Activated gamma-delta T cell (primary cell): ENCODE measurements around the gene PLSCR3.

Source experiments
- DNase-seq: peaks from one replicate; lab custom pipeline; 2025; lab: John Stamatoyannopoulos, UW

PLSCR3 gene

DNA sequence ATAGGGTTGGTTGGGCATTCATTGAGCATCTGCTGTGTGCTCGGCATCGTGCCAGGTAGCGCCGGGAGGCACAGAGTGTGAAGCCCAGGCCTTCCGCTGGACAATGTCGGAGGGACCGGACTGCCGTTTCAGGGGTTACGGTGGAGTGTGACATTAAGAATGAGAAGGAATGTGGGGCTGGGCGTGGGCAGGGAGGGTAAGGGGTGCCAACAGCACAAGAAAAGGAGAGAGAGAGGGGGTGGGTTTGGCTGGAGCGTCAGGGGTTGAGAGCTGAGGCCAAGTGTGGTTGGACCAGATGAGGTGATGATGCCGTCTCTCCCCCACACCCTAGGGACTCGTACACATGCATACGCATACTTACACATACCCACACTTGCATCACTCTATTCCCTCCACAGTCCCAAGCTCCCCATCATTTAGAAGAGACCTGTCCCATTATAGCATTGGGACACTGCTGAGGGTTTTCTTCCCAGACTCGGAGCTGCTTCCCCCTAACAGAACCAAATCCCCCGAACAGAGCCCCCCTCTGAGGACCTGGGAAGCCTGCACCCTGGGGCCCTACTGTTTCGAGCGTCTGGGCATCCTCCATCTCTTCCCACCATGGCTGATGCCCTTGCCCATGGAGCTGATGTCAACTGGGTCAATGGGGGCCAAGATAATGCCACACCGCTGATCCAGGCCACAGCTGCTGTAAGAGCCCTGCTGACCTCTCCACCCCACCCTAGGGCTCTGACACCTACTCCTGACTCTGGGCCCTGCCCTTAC is 45.7 kb downstream of the PLSCR3 start:
- no peak for DNase-seq

DNA sequence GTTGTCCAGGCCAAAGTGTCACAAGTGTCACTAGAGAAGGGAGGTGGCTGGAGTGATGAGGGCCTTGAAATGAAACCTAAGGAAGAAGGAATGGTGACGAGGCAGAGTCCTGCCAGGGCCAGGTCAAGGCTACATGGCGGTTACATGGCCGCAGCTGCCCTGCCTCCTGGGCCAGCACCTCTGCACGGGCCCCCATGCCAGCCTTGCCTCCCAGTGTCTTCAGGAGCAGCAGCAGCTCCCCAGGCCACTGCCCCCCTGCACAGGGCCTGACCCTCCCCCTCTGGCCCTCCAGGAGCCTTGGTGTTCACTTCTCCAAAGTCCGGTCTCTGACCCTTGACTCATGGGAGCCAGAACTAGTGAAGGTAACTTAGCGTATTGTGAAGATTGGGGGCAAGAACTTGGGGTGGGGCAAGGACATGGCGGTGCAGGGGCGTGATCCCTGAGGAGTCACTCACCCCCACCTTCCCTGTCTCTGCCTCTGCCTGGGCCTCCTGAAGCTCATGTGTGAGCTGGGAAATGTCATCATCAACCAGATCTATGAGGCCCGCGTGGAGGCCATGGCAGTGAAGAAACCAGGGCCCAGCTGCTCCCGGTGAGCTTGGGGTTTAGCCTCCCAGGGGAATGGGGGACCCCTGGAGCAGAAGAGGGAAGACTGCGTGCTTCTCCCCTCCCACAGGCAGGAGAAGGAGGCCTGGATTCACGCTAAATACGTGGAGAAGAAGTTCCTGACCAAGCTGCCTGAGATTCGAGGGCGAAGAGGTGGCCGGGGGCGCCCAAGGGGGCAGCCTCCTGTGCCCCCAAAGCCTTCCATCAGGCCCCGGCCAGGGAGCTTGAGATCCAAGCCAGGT is 46.5 kb downstream of the PLSCR3 start:
- DNase-seq, result no peak

DNA sequence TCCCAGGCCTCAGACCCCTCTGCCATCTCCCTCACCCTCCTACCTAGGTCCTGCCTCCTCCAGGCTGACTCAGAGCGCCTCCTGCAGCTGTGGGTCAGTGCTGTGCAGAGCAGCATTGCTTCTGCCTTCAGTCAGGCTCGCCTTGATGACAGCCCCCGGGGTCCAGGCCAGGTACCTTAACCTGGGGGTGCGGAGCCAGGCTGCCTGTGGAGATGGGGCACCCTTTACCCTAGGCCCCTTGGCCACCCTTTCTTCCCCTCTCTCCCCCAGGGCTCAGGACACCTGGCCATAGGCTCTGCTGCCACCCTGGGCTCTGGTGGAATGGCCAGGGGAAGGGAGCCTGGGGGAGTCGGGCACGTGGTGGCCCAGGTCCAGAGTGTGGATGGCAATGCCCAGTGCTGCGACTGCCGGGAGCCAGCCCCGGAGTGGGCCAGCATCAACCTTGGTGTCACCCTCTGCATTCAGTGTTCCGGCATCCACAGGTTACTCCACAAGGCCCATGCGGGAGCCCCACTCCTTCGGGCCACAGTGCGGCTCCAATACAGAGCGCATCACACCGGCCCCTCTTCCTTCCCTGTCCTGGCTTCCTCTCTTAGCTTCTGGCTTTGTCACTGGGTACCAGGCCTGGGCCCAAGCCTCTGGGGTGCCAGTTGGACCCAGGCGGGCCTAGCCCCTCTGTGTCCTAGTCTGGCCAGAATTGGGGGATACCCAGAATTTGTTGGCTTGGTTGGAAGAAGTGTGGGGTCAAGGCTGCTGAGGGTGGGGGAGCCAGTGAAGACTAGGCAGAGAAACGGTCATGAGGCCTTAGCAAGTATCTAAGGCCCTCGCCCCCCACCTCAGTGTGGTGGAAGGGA is 47.3 kb downstream of the PLSCR3 start:
- no peak for DNase-seq

DNA sequence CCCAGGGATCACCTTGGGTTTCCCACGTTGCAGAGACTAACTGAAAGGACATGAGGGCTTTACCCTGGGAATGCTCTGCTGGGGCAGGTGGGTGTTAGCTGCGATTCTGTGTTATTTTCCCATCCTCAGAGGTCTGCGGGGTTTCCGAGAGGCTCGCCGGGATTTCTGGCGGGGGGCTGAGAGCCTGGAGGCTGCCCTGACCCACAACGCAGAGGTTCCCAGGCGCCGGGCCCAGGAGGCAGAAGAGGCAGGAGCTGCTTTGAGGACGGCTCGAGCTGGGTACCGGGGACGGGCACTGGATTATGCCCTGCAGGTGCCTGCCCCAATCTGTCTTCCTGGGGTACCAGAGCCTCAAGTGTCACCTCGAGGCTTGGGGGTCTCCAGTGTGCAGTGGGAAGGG is 51.1 kb downstream of the PLSCR3 start:
- no peak for DNase-seq

DNA sequence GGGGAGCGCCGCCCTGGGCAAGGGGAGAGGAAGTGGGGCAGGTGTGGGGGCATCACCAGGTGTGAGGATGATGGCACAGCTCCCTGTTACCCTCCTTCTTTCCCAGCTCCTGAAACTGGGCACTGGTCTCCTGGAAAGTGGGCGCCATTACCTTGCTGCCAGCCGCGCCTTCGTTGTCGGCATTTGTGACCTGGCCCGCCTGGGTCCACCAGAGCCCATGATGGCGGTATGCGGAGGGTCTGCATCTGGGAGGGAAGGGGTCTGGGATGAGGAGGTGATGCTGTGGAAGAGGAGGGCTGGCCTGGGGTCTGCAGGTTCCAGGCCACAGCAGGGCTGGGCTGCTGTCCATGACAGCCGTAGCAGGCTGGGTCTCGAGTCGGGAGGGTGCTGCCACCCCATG is 52.5 kb downstream of the PLSCR3 start:
- DNase-seq, result no peak

DNA sequence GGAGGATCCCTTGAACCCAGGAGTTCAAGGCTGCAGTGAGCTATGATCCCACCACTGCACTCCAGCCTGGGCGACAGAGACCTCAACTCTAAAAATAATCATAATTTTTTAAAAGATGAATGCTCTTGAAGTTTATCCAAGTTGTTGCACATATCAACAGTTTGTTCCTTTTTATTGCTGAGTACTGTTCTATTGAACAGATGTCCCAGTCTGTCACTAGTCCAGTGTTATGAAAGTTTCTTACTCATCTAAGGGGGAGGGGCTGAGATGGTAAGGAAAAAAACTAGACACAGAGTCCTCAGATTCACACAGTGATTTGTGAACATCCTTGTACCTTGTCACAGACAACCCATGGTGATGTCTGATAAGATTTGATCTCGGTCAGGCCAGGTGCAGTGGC is 54.1 kb downstream of the PLSCR3 start:
- no peak for DNase-seq
